Heart left ventricle (tissue), 13 donors: Measurements from ENCODE around the gene FRG2C.
"Not testable (repeated sequence)": the region's sequence is repeated elsewhere in the genome, so short reads cannot be mapped to it uniquely, and the experiment has no call there.

ENCODE experiments used
- POLR2A ChIP-seq, 2 donors: fragments of 450-650 bp; IDR thresholded peaks; one replicate each; pipeline ENCODE4 v1.6.1; 2017; ENCODE audit warnings: antibody characterized with exemption in 2 of 2, mild to moderate bottlenecking in 2 of 2, moderate library complexity in 2 of 2
- TF ChIP-seq, protein P1 (sequence below), 12 donors: fragments of 200-600 bp; sonication (generic) in 4 of 12; IDR thresholded peaks; one replicate each; pipeline versions ENCODE4 v1.5.0 to v1.8.0; 2018 to 2022; ENCODE audit warnings: antibody characterized with exemption in 12 of 12, mild to moderate bottlenecking in 5 of 12
- donor health status: ischemic (EF 13 %, LVEDD 7.1; RV severe dilation, severe dysfunction).
- donor health status: DM: no; HTN: yes; CAD: no.
- donor health status: DM: no; HTN: no; CAD: no.
- donor health status: ischemic (EF 25% LVEDD 6.9; RV normal size, moderate dysfunction).
- donor health status: ischemic (EF 25% LVEDD 5.7; RV mildly dilated, moderate dysfunction).
- donor health status: ischemic (EF 35%, LVEDD 5.7; RV mildly dilated, moderate dysfunction).
- donor health status: nonischemic (EF 11% LVEDD 7.7; RV severe dilation, severe dysfunction).
- donor health status: DM: yes; HTN: yes; CAD: no.
- donor health status: PGD.
- donor health status: ischemic (EF 29% LVEDD 5.4; RV normal size, mild dysfunction).
- donor health status: nonischemic (EF 23%, LVEDD 6.1; RV moderate dilation, normal function).

GRCh38 chr3:75671287-75672139, 7.4 kb downstream of the FRG2C start:
- TF ChIP-seq, protein P1, sequence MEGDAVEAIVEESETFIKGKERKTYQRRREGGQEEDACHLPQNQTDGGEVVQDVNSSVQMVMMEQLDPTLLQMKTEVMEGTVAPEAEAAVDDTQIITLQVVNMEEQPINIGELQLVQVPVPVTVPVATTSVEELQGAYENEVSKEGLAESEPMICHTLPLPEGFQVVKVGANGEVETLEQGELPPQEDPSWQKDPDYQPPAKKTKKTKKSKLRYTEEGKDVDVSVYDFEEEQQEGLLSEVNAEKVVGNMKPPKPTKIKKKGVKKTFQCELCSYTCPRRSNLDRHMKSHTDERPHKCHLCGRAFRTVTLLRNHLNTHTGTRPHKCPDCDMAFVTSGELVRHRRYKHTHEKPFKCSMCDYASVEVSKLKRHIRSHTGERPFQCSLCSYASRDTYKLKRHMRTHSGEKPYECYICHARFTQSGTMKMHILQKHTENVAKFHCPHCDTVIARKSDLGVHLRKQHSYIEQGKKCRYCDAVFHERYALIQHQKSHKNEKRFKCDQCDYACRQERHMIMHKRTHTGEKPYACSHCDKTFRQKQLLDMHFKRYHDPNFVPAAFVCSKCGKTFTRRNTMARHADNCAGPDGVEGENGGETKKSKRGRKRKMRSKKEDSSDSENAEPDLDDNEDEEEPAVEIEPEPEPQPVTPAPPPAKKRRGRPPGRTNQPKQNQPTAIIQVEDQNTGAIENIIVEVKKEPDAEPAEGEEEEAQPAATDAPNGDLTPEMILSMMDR (IDR thresholded peaks at IDR 0.05): not testable (repeated sequence)
- not testable (repeated sequence) for TF ChIP-seq POLR2A (IDR thresholded peaks at IDR 0.05)
